HEK293 (cell line): Measurements from ENCODE around the gene SAYSD1.

Source experiments
- CTCF ChIA-PET: fragments of 350-600 bp; formaldehyde crosslinking; extraction: SDS; loops from one replicate; lab custom pipeline; 2021; ENCODE audit warnings: antibody characterized with exemption; lab: Yijun Ruan, JAX
- POLR2A ChIA-PET: fragments of 300-600 bp; formaldehyde crosslinking; extraction: SDS; loops from one replicate; lab custom pipeline; 2020; ENCODE audit warnings: antibody characterized with exemption, inconsistent platforms; lab: Yijun Ruan, JAX
- H3K27ac ChIP-seq: fragments of 200-500 bp; sonication (Bioruptor generic); 2 replicates; pipeline ENCODE4 v1.5.1; 2014; ENCODE audit warnings: low read depth, low read length, control low read depth, inconsistent platforms; ENCODE audit errors: extremely low read depth
- H3K36me3 ChIP-seq, 2 experiments: fragments of 200-500 bp in 1 of 2; sonication (Bioruptor generic) in 1 of 2; 1 replicate in 1 of 2; 2 replicates in 1 of 2; pipeline ENCODE4 v1.5.1; 2014 to 2017; ENCODE audit warnings: inconsistent platforms in 2 of 2, low read length in 2 of 2; ENCODE audit not compliant: control insufficient read depth in 2 of 2, insufficient read depth in 1 of 2
- H3K4me1 ChIP-seq: fragments of 200-500 bp; sonication (Bioruptor generic); 2 replicates; pipeline ENCODE4 v1.5.1; 2014; ENCODE audit warnings: mild to moderate bottlenecking, low read length, inconsistent platforms; ENCODE audit not compliant: control insufficient read depth, insufficient read depth
- H3K4me3 ChIP-seq: 2 replicates; pipeline ENCODE4 v1.5.1; 2011; ENCODE audit warnings: low read depth, mild to moderate bottlenecking, control low read depth, low read length, moderate library complexity
- H3K9me3 ChIP-seq: fragments of 200-500 bp; sonication (Bioruptor generic); 2 replicates; pipeline ENCODE4 v1.5.1; 2014; ENCODE audit warnings: low read depth, low read length, inconsistent platforms; ENCODE audit not compliant: control insufficient read depth, insufficient read depth
- ATF2 ChIP-seq: fragments of 450-650 bp; formaldehyde crosslinking; IDR thresholded peaks from 2 replicates; pipeline ENCODE4 v1.5.1; 2016; ENCODE audit warnings: missing biosample characterization, missing genetic modification characterization, low read depth
- BCL11B ChIP-seq: fragments of 450-650 bp; formaldehyde crosslinking; IDR thresholded peaks from 2 replicates; pipeline ENCODE4 v1.5.1; 2016; ENCODE audit warnings: low read depth, missing biosample characterization, missing genetic modification characterization
- EGR2 ChIP-seq: fragments of 450-650 bp; formaldehyde crosslinking; IDR thresholded peaks from 2 replicates; pipeline ENCODE4 v1.5.1; 2016; ENCODE audit warnings: low read depth, missing biosample characterization, missing genetic modification characterization
- ELK4 ChIP-seq: IDR thresholded peaks from 2 replicates; pipeline ENCODE4 v1.6.1; 2011; ENCODE audit warnings: mild to moderate bottlenecking, low read depth, low read length, borderline replicate concordance
- GLIS1 ChIP-seq: fragments of 450-650 bp; formaldehyde crosslinking; IDR thresholded peaks from 2 replicates; pipeline ENCODE4 v1.5.1; 2016; ENCODE audit warnings: missing biosample characterization, missing genetic modification characterization
- REPIN1 ChIP-seq: fragments of 450-650 bp; formaldehyde crosslinking; IDR thresholded peaks from 2 replicates; pipeline ENCODE4 v1.5.1; 2017; ENCODE audit warnings: missing biosample characterization, missing genetic modification characterization, low read depth
- SP3 ChIP-seq: fragments of 450-650 bp; formaldehyde crosslinking; IDR thresholded peaks from 2 replicates; pipeline ENCODE4 v1.5.1; 2016; ENCODE audit warnings: missing biosample characterization, missing genetic modification characterization
- TSHZ1 ChIP-seq: fragments of 450-650 bp; formaldehyde crosslinking; IDR thresholded peaks from 2 replicates; pipeline ENCODE4 v1.5.1; 2016; ENCODE audit warnings: missing biosample characterization, missing genetic modification characterization, borderline replicate concordance
- ZBTB21 ChIP-seq: fragments of 450-650 bp; formaldehyde crosslinking; IDR thresholded peaks from 2 replicates; pipeline ENCODE4 v1.5.1; 2017; ENCODE audit warnings: missing biosample characterization, missing genetic modification characterization
- ZFHX2 ChIP-seq: fragments of 450-650 bp; formaldehyde crosslinking; conservative IDR thresholded peaks from 2 replicates; pipeline ENCODE4 v1.5.1; 2016; ENCODE audit warnings: missing biosample characterization, missing genetic modification characterization
- ZFP41 ChIP-seq: fragments of 450-650 bp; formaldehyde crosslinking; IDR thresholded peaks from 2 replicates; pipeline ENCODE4 v1.5.1; 2016; ENCODE audit warnings: missing biosample characterization, missing genetic modification characterization, borderline replicate concordance
- ZNF16 ChIP-seq: fragments of 450-650 bp; formaldehyde crosslinking; IDR thresholded peaks from 2 replicates; pipeline ENCODE4 v1.5.1; 2016; ENCODE audit warnings: low read depth, missing biosample characterization, missing genetic modification characterization
- ZNF184 ChIP-seq: fragments of 450-650 bp; IDR thresholded peaks from 2 replicates; pipeline ENCODE4 v1.5.1; 2018; ENCODE audit warnings: missing biosample characterization, mild to moderate bottlenecking, missing genetic modification characterization
- ZNF221 ChIP-seq: fragments of 450-650 bp; formaldehyde crosslinking; IDR thresholded peaks from 2 replicates; pipeline ENCODE4 v1.5.1; 2017; ENCODE audit warnings: missing biosample characterization, missing genetic modification characterization, borderline replicate concordance
- ZNF433 ChIP-seq: fragments of 450-650 bp; formaldehyde crosslinking; IDR thresholded peaks from 2 replicates; pipeline ENCODE4 v1.5.1; 2016; ENCODE audit warnings: missing biosample characterization, missing genetic modification characterization, low read depth
- ZNF518A ChIP-seq: fragments of 450-650 bp; formaldehyde crosslinking; conservative IDR thresholded peaks from 2 replicates; pipeline ENCODE4 v1.5.1; 2016; ENCODE audit warnings: low read depth, missing biosample characterization, missing genetic modification characterization
- ZNF521 ChIP-seq: fragments of 450-650 bp; formaldehyde crosslinking; IDR thresholded peaks from 2 replicates; pipeline ENCODE4 v1.5.1; 2017; ENCODE audit warnings: missing biosample characterization, mild to moderate bottlenecking, missing genetic modification characterization
- ZNF530 ChIP-seq: fragments of 450-650 bp; formaldehyde crosslinking; IDR thresholded peaks from 2 replicates; pipeline ENCODE4 v1.5.1; 2016; ENCODE audit warnings: low read depth, missing biosample characterization, missing genetic modification characterization
- ZNF670 ChIP-seq: fragments of 450-650 bp; formaldehyde crosslinking; IDR thresholded peaks from 2 replicates; pipeline ENCODE4 v1.5.1; 2016; ENCODE audit warnings: missing biosample characterization, missing genetic modification characterization, low read depth
- ZNF704 ChIP-seq: fragments of 450-650 bp; formaldehyde crosslinking; IDR thresholded peaks from 2 replicates; pipeline ENCODE4 v1.5.1; 2016; ENCODE audit warnings: missing biosample characterization, missing genetic modification characterization
- ZNF747 ChIP-seq: fragments of 450-650 bp; formaldehyde crosslinking; IDR thresholded peaks from 2 replicates; pipeline ENCODE4 v1.5.1; 2016; ENCODE audit warnings: missing biosample characterization, missing genetic modification characterization

Gene SAYSD1

GRCh38 chr6:39083231-39083634 is 31.8 kb downstream of the SAYSD1 start (continued):
- TF ChIP-seq TSHZ1 (no peak), SP3 (no peak), ZFHX2 (tag by site-specific recombination) (peak; percentile 92), ZNF521 (no peak), BCL11B (tag by site-specific recombination) (no peak), ZNF670 (tag by site-specific recombination) (no peak), ZNF16 (no peak), ZNF747 (tag by site-specific recombination) (no peak), ZNF184 (tag by site-specific recombination) (no peak), ZNF433 (tag by site-specific recombination) (no peak), ZFP41 (tag by site-specific recombination) (no peak), EGR2 (peak; percentile 83)

GRCh38 chr6:39082310-39082709 is 32.7 kb downstream of the SAYSD1 start:
- no peak overlapping the region for H3K27ac ChIP-seq
- TF ChIP-seq REPIN1, result no peak
- TF ChIP-seq ZNF704 (tag by site-specific recombination), result no peak
- peak; percentile 24; the same call in 1 of the 2 replicates for TF ChIP-seq GLIS1 (tag by site-specific recombination)
- TF ChIP-seq ATF2 (tag by site-specific recombination), result no peak
- H3K9me3 ChIP-seq, result no peaks in the 10 kb centered on the region
- H3K4me3 ChIP-seq, result no peak overlapping the region
- ChIA-PET CTCF (interaction anchor here (0.9 to 1.7 kb wide), 6 partner anchors 9 to 210 kb away, joined by 3 to 8 read pairs (median 3); no protein-coding TSS in a partner anchor), POLR2A (no interaction called here)
- H3K36me3 ChIP-seq, result no peaks in the 10 kb centered on the region
- H3K4me1 ChIP-seq, result no peaks in the 10 kb centered on the region

- H3K4me3 ChIP-seq, result no peak overlapping the region
- H3K27ac ChIP-seq, result no peak overlapping the region
- ChIA-PET POLR2A (no interaction called here), CTCF (no interaction called here)
- H3K4me1 ChIP-seq, result no peaks in the 10 kb centered on the region
- H3K9me3 ChIP-seq, result no peaks in the 10 kb centered on the region
- no peaks in the 10 kb centered on the region for H3K36me3 ChIP-seq
- TF ChIP-seq ELK4 (no peak), ZNF530 (tag by site-specific recombination) (no peak), ZBTB21 (no peak), ZNF518A (no peak), ZNF221 (tag by site-specific recombination) (no peak)
Measured at GRCh38 chr6:39080246-39080875, 34.6 kb downstream of the SAYSD1 start.
